ENCODE results near the gene MOCS1. TPM values are rescaled to one million over a fixed set of nuclear protein-coding genes. Genes with fewer than 3 reads are reported as not detected.

Gene MOCS1
- total and polyA plus RNA-seq, 8 donors, result 6.9 to 13.8 (median 8.4) TPM

- no peak for TF ChIP-seq CTCF (IDR thresholded peaks at IDR 0.05)
- FAIRE-seq, result no peak
- H3K36me3 ChIP-seq, result no peaks in the 10 kb centered on the region
- H3K27ac ChIP-seq, result no peak overlapping the region
- no peak overlapping the region for H3K4me3 ChIP-seq
- no peaks in the 10 kb centered on the region for H3K4me1 ChIP-seq
- no peaks in the 10 kb centered on the region for H3K27me3 ChIP-seq
- WGBS, 2 donors, result 81 to 84% methylated on average over 5 of the region's 5 CpGs
- intact Hi-C loops (cut with DNase I), result no loop called here
- no peak for DNase-seq
- ATAC-seq, result no peak
- no peaks in the 10 kb centered on the region for H3K9me3 ChIP-seq
Measured at GRCh38 chr6:39951191-39951590, 16.9 kb upstream of the MOCS1 start.

GRCh38 chr6:39950125-39950720 is 16.0 kb upstream of the MOCS1 start:
- Histone ChIP-seq H3K36me3 (no peaks in the 10 kb centered on the region), H3K4me1 (no peaks in the 10 kb centered on the region)

GRCh38 chr6:39948199-39948791 is 14.0 kb upstream of the MOCS1 start:
- Histone ChIP-seq H3K27me3 (no peaks in the 10 kb centered on the region), H3K4me3 (no peak overlapping the region), H3K27ac (no peak overlapping the region), H3K36me3 (no peaks in the 10 kb centered on the region), H3K4me1 (peaks cover 0 to under 1% (median 0%) of the 10 kb centered on the region in 3 donors), H3K9me3 (no peaks in the 10 kb centered on the region)
- DNase-seq (no peak), FAIRE-seq (no peak), ATAC-seq (no peak)
- WGBS, 2 donors, result 81 to 82% methylated on average over 5 of the region's 5 CpGs
- intact Hi-C loops (cut with DNase I), result no loop called here
- TF ChIP-seq CTCF (IDR thresholded peaks at IDR 0.05), result no peak

More at GRCh38 chr6:39950125-39950720, 16.0 kb upstream of the MOCS1 start:
- ATAC-seq, result no peak
- no peak for DNase-seq
- no peak for FAIRE-seq
- no peak for TF ChIP-seq CTCF (IDR thresholded peaks at IDR 0.05)
- H3K27ac ChIP-seq, result no peak overlapping the region
- H3K9me3 ChIP-seq, result no peaks in the 10 kb centered on the region
- intact Hi-C loops (cut with DNase I), result no loop called here
- no peak overlapping the region for H3K4me3 ChIP-seq
- H3K27me3 ChIP-seq, result no peaks in the 10 kb centered on the region

- H3K9me3 ChIP-seq, result no peaks in the 10 kb centered on the region
- 74 to 91% methylated on average over 5 of the region's 5 CpGs for WGBS, 2 donors
- H3K4me3 ChIP-seq, result no peak overlapping the region
- no peaks in the 10 kb centered on the region for H3K36me3 ChIP-seq
- ATAC-seq (no peak), FAIRE-seq (no peak), DNase-seq (no peak)
- no peak for TF ChIP-seq CTCF (IDR thresholded peaks at IDR 0.05)
- H3K27me3 ChIP-seq, result no peaks in the 10 kb centered on the region
- intact Hi-C loops (cut with DNase I), result no loop called here
- peaks cover 0 to 7% (median 0%) of the 10 kb centered on the region in 3 donors for H3K4me1 ChIP-seq
- H3K27ac ChIP-seq, result no peak overlapping the region
Measured at GRCh38 chr6:39947611-39948068, 13.4 kb upstream of the MOCS1 start.

GRCh38 chr6:39945626-39946025 is 11.4 kb upstream of the MOCS1 start:
- intact Hi-C loops (cut with DNase I), result no loop called here
- ATAC-seq (no peak), DNase-seq (no peak), FAIRE-seq (no peak)
- no peak overlapping the region for H3K4me3 ChIP-seq
- no peak overlapping the region for H3K27ac ChIP-seq
- no peak for TF ChIP-seq CTCF (IDR thresholded peaks at IDR 0.05)
- no peaks in the 10 kb centered on the region for H3K36me3 ChIP-seq
- H3K4me1 ChIP-seq, result peaks cover 0 to 9% (median 0%) of the 10 kb centered on the region in 3 donors
- 87 to 89% methylated on average over 1 of the region's 1 CpG for WGBS, 2 donors
- H3K9me3 ChIP-seq, result no peaks in the 10 kb centered on the region
- no peaks in the 10 kb centered on the region for H3K27me3 ChIP-seq

Data from pancreas (tissue), 10 donors.